HepG2 (cell line): ENCODE results near the gene UTS2R. TPM values are rescaled to one million over a fixed set of nuclear protein-coding genes. Genes with fewer than 3 reads are reported as not detected.

Experiments used
- ATM ChIP-seq: fragments of 450-650 bp; IDR thresholded peaks from 2 replicates; pipeline ENCODE4 v1.7.1; 2017; ENCODE audit warnings: mild to moderate bottlenecking, borderline replicate concordance
- FLYWCH1 ChIP-seq: sonication (generic); formaldehyde crosslinking; IDR thresholded peaks from 2 replicates; pipeline ENCODE4 v1.8.1; 2023; ENCODE audit warnings: mild to moderate bottlenecking, missing genetic modification reagents
- FOXA1 ChIP-seq, 2 experiments: fragments of 450-650 bp in 1 of 2; sonication (generic) in 1 of 2; formaldehyde crosslinking in 1 of 2; IDR thresholded peaks; 2 replicates each; pipeline versions ENCODE4 v1.4.0 to v1.6.1; 2016 to 2020; ENCODE audit warnings: missing genetic modification reagents in 1 of 2
- GPN1 ChIP-seq: sonication (generic); formaldehyde crosslinking; IDR thresholded peaks from 2 replicates; pipeline ENCODE4 v1.5.1; 2020; ENCODE audit warnings: missing genetic modification reagents, borderline replicate concordance
- HDAC1 ChIP-seq: sonication (generic); formaldehyde crosslinking; IDR thresholded peaks from 2 replicates; pipeline ENCODE4 v1.5.1; 2020; ENCODE audit warnings: mild to moderate bottlenecking, missing genetic modification reagents
- HDAC2 ChIP-seq: sonication (generic); formaldehyde crosslinking; IDR thresholded peaks from 2 replicates; pipeline ENCODE4 v1.4.0; 2020; ENCODE audit warnings: missing genetic modification reagents
- HNRNPUL1 ChIP-seq: fragments of 200-400 bp; formaldehyde crosslinking; IDR thresholded peaks from 2 replicates; pipeline ENCODE4 v1.6.1; 2017; ENCODE audit warnings: low read depth, mild to moderate bottlenecking, low read length, moderate library complexity
- JDP2 ChIP-seq: sonication (generic); formaldehyde crosslinking; IDR thresholded peaks from 2 replicates; pipeline ENCODE4 v1.8.1; 2022; ENCODE audit warnings: missing genetic modification reagents, borderline replicate concordance
- JUNB ChIP-seq: sonication (generic); formaldehyde crosslinking; IDR thresholded peaks from 2 replicates; pipeline ENCODE4 v1.8.0; 2022; ENCODE audit warnings: missing genetic modification reagents, mild to moderate bottlenecking, borderline replicate concordance
- KAT8 ChIP-seq: IDR thresholded peaks from 2 replicates; pipeline ENCODE4 v1.6.1; 2016; ENCODE audit warnings: missing genetic modification reagents, missing compliant biosample characterization
- KDM6A ChIP-seq: IDR thresholded peaks from 2 replicates; pipeline ENCODE4 v1.6.1; 2016; ENCODE audit warnings: low read depth
- MAFG ChIP-seq: sonication (generic); formaldehyde crosslinking; IDR thresholded peaks from 2 replicates; pipeline ENCODE4 v1.5.1; 2020; ENCODE audit warnings: mild to moderate bottlenecking, missing genetic modification reagents
- MED1 ChIP-seq: sonication (generic); formaldehyde crosslinking; IDR thresholded peaks from 2 replicates; pipeline ENCODE4 v1.4.0; 2020; ENCODE audit warnings: missing genetic modification reagents
- RFX1 ChIP-seq: fragments of 450-650 bp; IDR thresholded peaks from 2 replicates; pipeline ENCODE4 v1.6.1; 2017
- RORA ChIP-seq: sonication (generic); formaldehyde crosslinking; IDR thresholded peaks from 2 replicates; pipeline ENCODE4 v1.5.0; 2020; ENCODE audit warnings: mild to moderate bottlenecking, missing genetic modification reagents, moderate library complexity
- SETDB1 ChIP-seq: sonication (generic); formaldehyde crosslinking; IDR thresholded peaks from 2 replicates; pipeline ENCODE4 v1.5.1; 2020; ENCODE audit warnings: missing genetic modification reagents, mild to moderate bottlenecking, borderline replicate concordance
- SMAD3 ChIP-seq: sonication (generic); formaldehyde crosslinking; IDR thresholded peaks from 2 replicates; pipeline ENCODE4 v1.4.0; 2020; ENCODE audit warnings: missing genetic modification reagents
- SNAI1 ChIP-seq: sonication (generic); formaldehyde crosslinking; IDR thresholded peaks from 2 replicates; pipeline ENCODE4 v1.5.0; 2020; ENCODE audit warnings: mild to moderate bottlenecking, missing genetic modification reagents, borderline replicate concordance
- SP2 ChIP-seq: sonication (generic); formaldehyde crosslinking; IDR thresholded peaks from 2 replicates; pipeline ENCODE4 v1.5.1; 2020; ENCODE audit warnings: mild to moderate bottlenecking, missing genetic modification reagents
- TFE3 ChIP-seq: IDR thresholded peaks from 2 replicates; pipeline ENCODE4 v1.6.1; 2016
- TSC22D2 ChIP-seq: sonication (generic); formaldehyde crosslinking; IDR thresholded peaks from 2 replicates; pipeline ENCODE4 v1.5.1; 2020; ENCODE audit warnings: missing genetic modification reagents, mild to moderate bottlenecking, borderline replicate concordance
- ZBTB4 ChIP-seq: sonication (generic); formaldehyde crosslinking; IDR thresholded peaks from 2 replicates; pipeline ENCODE4 v1.4.0; 2020; ENCODE audit warnings: missing genetic modification reagents, mild to moderate bottlenecking, borderline replicate concordance
- ZC3H13 ChIP-seq: sonication (generic); formaldehyde crosslinking; IDR thresholded peaks from 2 replicates; pipeline ENCODE4 v1.8.1; 2023; ENCODE audit warnings: mild to moderate bottlenecking, missing genetic modification reagents, moderate library complexity
- ZNF331 ChIP-seq: sonication (generic); formaldehyde crosslinking; IDR thresholded peaks from 2 replicates; pipeline ENCODE4 v1.4.0; 2020; ENCODE audit warnings: missing genetic modification reagents
- ZNF572 ChIP-seq: sonication (generic); formaldehyde crosslinking; IDR thresholded peaks from 2 replicates; pipeline ENCODE4 v1.5.1; 2020; ENCODE audit warnings: mild to moderate bottlenecking, missing genetic modification reagents
- ZNF766 ChIP-seq: sonication (generic); formaldehyde crosslinking; IDR thresholded peaks from 2 replicates; pipeline ENCODE4 v1.5.0; 2020; ENCODE audit warnings: missing genetic modification reagents, borderline replicate concordance
- ZNF775 ChIP-seq: sonication (generic); formaldehyde crosslinking; IDR thresholded peaks from 2 replicates; pipeline ENCODE4 v1.4.0; 2020; ENCODE audit warnings: missing genetic modification reagents, mild to moderate bottlenecking, moderate library complexity, borderline replicate concordance
- polyA plus RNA-seq, 8 experiments: library from polyadenylated mRNA; depleted of rRNA in 3 of 8; stranded (reverse) in 7 of 8; unstranded in 1 of 8; fragments of >200 nt; fragmentation: Illumina TruSeq in 4 of 8; extraction: Trizol in 4 of 8; gene quantifications; 2 replicates each; pipeline versions ENCODE4 v1.2.1 to v1.2.3, GENCODE V29; 2011 to 2016; ENCODE audit warnings: low read depth in 4 of 8, missing spikeins in 1 of 8, mixed read lengths in 1 of 8; ENCODE audit not compliant: insufficient read depth in 1 of 8
- total RNA-seq, 5 experiments: library from RNA; depleted of rRNA; stranded (reverse); fragments of >200 nt; fragmentation: Illumina TruSeq; extraction: Trizol; gene quantifications; 2 replicates each; pipeline ENCODE4 v1.2.3, GENCODE V29; 2016; ENCODE audit warnings: low read depth in 1 of 5

Gene UTS2R
- total and polyA plus RNA-seq, 2 of the 13 experiments (the other 11 are each of a cell fraction or from before 2014, with no cell fraction given) = 0.13 to 0.15 TPM

GRCh38 chr17:82328141-82328993 lies 43.2 kb upstream of the UTS2R start (continued):
- TF ChIP-seq TFE3 (CRISPR knock-in tag) (peak; percentile 99), JUNB (no peak), ZBTB4 (CRISPR knock-in tag) (peak; percentile 97), SP2 (0 out of 2 replicates have a peak, but pooled peaks have one; percentile 44), JDP2 (CRISPR knock-in tag) (no peak; the same call in 1 of the 2 replicates), ZC3H13 (CRISPR knock-in tag) (peak; percentile 80; the same call in 1 of the 2 replicates), SNAI1 (CRISPR knock-in tag) (0 out of 2 replicates have a peak, but pooled peaks have one; percentile 78), TSC22D2 (CRISPR knock-in tag) (0 out of 2 replicates have a peak, but pooled peaks have one; percentile 33), ATM (no peak), RFX1 (no peak), KDM6A (peak; percentile 91), ZNF331 (CRISPR knock-in tag) (peak; percentile 87), ZNF766 (peak; percentile 83; the same call in 1 of the 2 replicates), FLYWCH1 (CRISPR knock-in tag) (no peak), KAT8 (peak; percentile 77; the same call in 1 of the 2 replicates), MAFG (CRISPR knock-in tag) (no peak), ZNF572 (CRISPR knock-in tag) (peak; percentile 85), MED1 (CRISPR knock-in tag) (peak; percentile 98), SETDB1 (no peak), RORA (no peak), HDAC2 (peak; percentile 93), FOXA1 (IDR thresholded peaks at IDR 0.05) (no peak), FOXA1 (CRISPR knock-in tag; IDR thresholded peaks at IDR 0.05) (peak; percentile 83), GPN1 (CRISPR knock-in tag) (peak; percentile 68; the same call in 1 of the 2 replicates), HDAC1 (CRISPR knock-in tag) (peak; percentile 99), ZNF775 (CRISPR knock-in tag) (no peak), SMAD3 (peak; percentile 50), HNRNPUL1 (no peak)
